Gastrocnemius medialis (tissue), 4 donors: ENCODE measurements around the gene ITIH5. TPM values are rescaled to one million over a fixed set of nuclear protein-coding genes. Genes with fewer than 3 reads are reported as not detected.

ENCODE experiments used
- ATAC-seq, 2 donors: fragments of 150-250 bp; one replicate each; pipeline ENCODE4 v1.9.1; 2016
- DNase-seq, 2 donors: peaks; one replicate each; pipeline ENCODE4 v3.0.0-alpha.2; 2019
- H3K27ac ChIP-seq, 4 donors: fragments of 200-600 bp; sonication (generic); 1 replicate in 1 of 4; 2 replicates in 3 of 4; pipeline ENCODE4 v1.5.1; 2016 to 2018; ENCODE audit warnings: mild to moderate bottlenecking in 2 of 4, moderate library complexity in 1 of 4
- H3K27me3 ChIP-seq, 3 donors: fragments of 200-600 bp; sonication (generic) in 2 of 3; 1 replicate in 1 of 3; 2 replicates in 2 of 3; pipeline versions ENCODE4 v1.5.1 to v1.6.0; 2016 to 2019; ENCODE audit warnings: mild to moderate bottlenecking in 1 of 3, moderate library complexity in 1 of 3
- H3K36me3 ChIP-seq, 2 donors: fragments of 200-600 bp; sonication (generic) in 1 of 2; one replicate each; pipeline ENCODE4 v1.5.1; 2017 to 2018
- H3K4me1 ChIP-seq, 2 donors: fragments of 200-600 bp; sonication (generic) in 1 of 2; one replicate each; pipeline ENCODE4 v1.5.1; 2016 to 2017; ENCODE audit warnings: mild to moderate bottlenecking in 2 of 2
- H3K4me3 ChIP-seq, 4 donors: fragments of 200-600 bp; sonication (generic) in 3 of 4; 1 replicate in 1 of 4; 2 replicates in 3 of 4; pipeline ENCODE4 v1.5.1; 2016 to 2019; ENCODE audit warnings: mild to moderate bottlenecking in 2 of 4
- H3K9me3 ChIP-seq, 3 donors: fragments of 200-600 bp; sonication (generic) in 2 of 3; 1 replicate in 1 of 3; 2 replicates in 2 of 3; pipeline ENCODE4 v1.5.1; 2016 to 2019
- POLR2A ChIP-seq, 2 donors: fragments of 450-650 bp; IDR thresholded peaks; one replicate each; pipeline ENCODE4 v1.6.1; 2017; ENCODE audit warnings: antibody characterized with exemption in 2 of 2, mild to moderate bottlenecking in 2 of 2, moderate library complexity in 2 of 2
- in situ Hi-C, 4 donors: fragments of 200-750 bp; cut with MboI; loops; one replicate each; pipeline versions ENCODE4 v1.15.0 to v1.8.0; 2017; ENCODE audit warnings: low sequenced_read_pairs in 4 of 4
- intact Hi-C: fragments of 100-400 bp; cut with DNase I; formaldehyde crosslinking; loops from one replicate; pipeline ENCODE4 v1.15.1; 2023; ENCODE audit warnings: low total_unique reads
- total RNA-seq, 4 donors: library from RNA; depleted of rRNA; stranded (reverse); fragments of >200 nt; gene quantifications; one replicate each; pipeline versions ENCODE4 v1.1.0 to v1.2.3, GENCODE V29; 2016
- TF ChIP-seq, protein P1 (sequence below), 5 experiments: fragments of 450-650 bp in 3 of 5; fragments of 200-600 bp in 2 of 5; sonication (generic) in 2 of 5; IDR thresholded peaks in 4 of 5; conservative IDR thresholded peaks in 1 of 5; 1 replicate in 4 of 5; 2 replicates in 1 of 5; pipeline ENCODE4 v1.5.1; 2016 to 2019; ENCODE audit warnings: antibody characterized with exemption in 5 of 5, mild to moderate bottlenecking in 3 of 5, moderate library complexity in 3 of 5

Gene ITIH5
- total RNA-seq, 4 donors from 2014 or later: 3.9 to 14.0 (median 6.9) TPM

DNA sequence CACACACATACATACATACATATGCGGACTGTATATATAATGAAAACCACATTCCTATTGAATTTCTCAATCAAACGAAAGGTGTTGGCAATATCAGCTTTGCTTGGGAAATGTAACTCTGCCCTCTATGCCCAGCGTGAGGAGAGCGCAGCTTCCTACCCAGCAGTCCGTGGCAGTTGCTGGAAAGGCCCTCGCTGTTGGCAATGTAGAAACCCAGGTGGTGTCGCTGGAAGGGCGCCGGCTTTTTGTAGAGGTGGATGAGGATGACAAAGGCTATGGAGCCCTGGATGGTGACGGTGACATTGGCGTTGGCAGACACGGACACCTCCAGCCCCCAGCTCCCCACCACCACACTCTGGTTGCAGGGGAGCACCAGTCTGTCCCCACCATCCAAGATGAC is 100.9 kb downstream of the ITIH5 start:
- no peak for TF ChIP-seq POLR2A (IDR thresholded peaks at IDR 0.05)
- TF ChIP-seq, protein P1, sequence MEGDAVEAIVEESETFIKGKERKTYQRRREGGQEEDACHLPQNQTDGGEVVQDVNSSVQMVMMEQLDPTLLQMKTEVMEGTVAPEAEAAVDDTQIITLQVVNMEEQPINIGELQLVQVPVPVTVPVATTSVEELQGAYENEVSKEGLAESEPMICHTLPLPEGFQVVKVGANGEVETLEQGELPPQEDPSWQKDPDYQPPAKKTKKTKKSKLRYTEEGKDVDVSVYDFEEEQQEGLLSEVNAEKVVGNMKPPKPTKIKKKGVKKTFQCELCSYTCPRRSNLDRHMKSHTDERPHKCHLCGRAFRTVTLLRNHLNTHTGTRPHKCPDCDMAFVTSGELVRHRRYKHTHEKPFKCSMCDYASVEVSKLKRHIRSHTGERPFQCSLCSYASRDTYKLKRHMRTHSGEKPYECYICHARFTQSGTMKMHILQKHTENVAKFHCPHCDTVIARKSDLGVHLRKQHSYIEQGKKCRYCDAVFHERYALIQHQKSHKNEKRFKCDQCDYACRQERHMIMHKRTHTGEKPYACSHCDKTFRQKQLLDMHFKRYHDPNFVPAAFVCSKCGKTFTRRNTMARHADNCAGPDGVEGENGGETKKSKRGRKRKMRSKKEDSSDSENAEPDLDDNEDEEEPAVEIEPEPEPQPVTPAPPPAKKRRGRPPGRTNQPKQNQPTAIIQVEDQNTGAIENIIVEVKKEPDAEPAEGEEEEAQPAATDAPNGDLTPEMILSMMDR (IDR thresholded peaks at IDR 0.05 in 4 of 5, conservative IDR thresholded peaks at IDR 0.05 in 1 of 5): no peak
- Histone ChIP-seq H3K4me1 (peaks cover 9 to 23% of the 10 kb centered on the region in 2 donors), H3K27ac (no peak overlapping the region), H3K27me3 (no peaks in the 10 kb centered on the region), H3K4me3 (no peak overlapping the region), H3K9me3 (no peaks in the 10 kb centered on the region), H3K36me3 (no peaks in the 10 kb centered on the region)
- intact Hi-C loops (no loop called here), in situ Hi-C loops (no loop called here)
- DNase-seq (no peak), ATAC-seq (no peak)

DNA sequence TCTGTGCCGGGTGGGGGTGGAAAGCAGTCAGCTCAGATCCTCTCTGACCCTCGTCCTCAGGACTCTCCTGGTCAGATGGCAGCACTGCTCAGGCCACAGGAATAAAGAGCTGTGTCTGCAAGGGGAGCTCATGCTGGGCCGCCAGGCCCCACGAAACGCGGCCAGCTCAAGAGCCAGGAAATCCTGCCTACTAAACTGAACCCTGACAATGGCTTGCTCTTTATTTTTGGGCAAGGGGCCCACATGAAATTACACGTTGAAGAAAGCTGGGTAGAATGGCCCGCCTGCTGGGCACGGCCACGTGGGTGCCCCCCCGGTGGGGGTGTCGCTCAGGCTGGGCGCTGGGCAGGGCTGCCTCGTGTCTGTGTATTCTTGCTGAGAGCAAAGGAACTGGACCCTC is 103.0 kb downstream of the ITIH5 start:
- DNase-seq (no peak), ATAC-seq (no peak)
- no peak for TF ChIP-seq POLR2A (IDR thresholded peaks at IDR 0.05)
- TF ChIP-seq, protein P1 (IDR thresholded peaks at IDR 0.05 in 4 of 5, conservative IDR thresholded peaks at IDR 0.05 in 1 of 5): no peak
- Histone ChIP-seq H3K36me3 (no peaks in the 10 kb centered on the region), H3K27me3 (no peaks in the 10 kb centered on the region), H3K4me1 (peaks cover 9 to 27% of the 10 kb centered on the region in 2 donors), H3K4me3 (no peak overlapping the region), H3K9me3 (no peaks in the 10 kb centered on the region), H3K27ac (no peak overlapping the region)
- intact Hi-C loops: no loop called here
- in situ Hi-C loops: no loop called here

DNA sequence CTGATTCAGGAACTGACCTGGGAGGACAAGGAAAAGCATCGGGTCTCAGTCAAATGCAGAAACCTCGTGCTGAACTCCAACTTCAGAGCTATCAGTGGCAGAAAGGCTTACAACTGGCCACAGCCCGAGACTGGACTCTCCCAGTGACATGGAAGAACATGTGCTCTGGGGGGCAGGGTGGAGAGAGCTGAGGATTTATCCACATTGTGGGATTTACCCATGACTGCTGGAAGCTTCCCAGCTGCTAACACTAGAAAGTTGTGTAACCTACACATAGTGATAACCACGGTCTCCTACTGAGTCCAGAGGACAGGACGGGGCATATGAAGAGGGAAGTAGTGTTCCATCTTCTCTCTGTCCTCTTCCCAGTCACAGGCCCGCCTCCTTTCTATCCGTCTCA is 103.4 kb downstream of the ITIH5 start:
- no peaks in the 10 kb centered on the region for H3K9me3 ChIP-seq
- in situ Hi-C loops (no loop called here), intact Hi-C loops (no loop called here)
- H3K4me3 ChIP-seq: no peak overlapping the region
- TF ChIP-seq, protein P1 (IDR thresholded peaks at IDR 0.05 in 4 of 5, conservative IDR thresholded peaks at IDR 0.05 in 1 of 5): no peak
- TF ChIP-seq POLR2A (IDR thresholded peaks at IDR 0.05): no peak
- no peaks in the 10 kb centered on the region for H3K36me3 ChIP-seq
- DNase-seq (peak in 1 of 2 donors; percentile 36), ATAC-seq (peak in 1 of 2 donors; percentile 38)
- H3K27me3 ChIP-seq: no peaks in the 10 kb centered on the region
- no peak overlapping the region for H3K27ac ChIP-seq
- peaks cover 9 to 27% of the 10 kb centered on the region in 2 donors for H3K4me1 ChIP-seq

DNA sequence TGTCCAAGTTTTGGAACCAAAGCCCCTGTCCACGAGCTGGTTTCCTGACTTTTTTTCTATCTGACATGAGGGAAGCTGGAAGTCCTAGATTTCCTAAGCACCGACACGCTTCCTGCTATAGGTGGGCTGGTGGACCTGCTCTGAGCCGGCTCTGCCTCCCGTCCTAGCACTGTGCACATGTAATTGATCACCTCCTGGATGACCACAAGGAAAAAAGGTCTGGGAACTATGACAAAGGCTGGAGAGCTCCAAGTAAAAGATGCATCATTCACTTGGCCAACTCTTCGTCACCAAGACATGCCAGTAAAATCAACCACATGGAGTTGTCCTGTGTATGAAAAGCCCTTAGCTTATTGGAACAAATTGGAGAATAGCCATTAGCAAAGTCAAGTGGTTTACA is 104.8 kb downstream of the ITIH5 start:
- DNase-seq (no peak), ATAC-seq (no peak)
- H3K27me3 ChIP-seq: no peaks in the 10 kb centered on the region
- peaks cover 9 to 27% of the 10 kb centered on the region in 2 donors for H3K4me1 ChIP-seq
- H3K9me3 ChIP-seq: no peaks in the 10 kb centered on the region
- H3K36me3 ChIP-seq: no peaks in the 10 kb centered on the region
- TF ChIP-seq, protein P1 (IDR thresholded peaks at IDR 0.05 in 4 of 5, conservative IDR thresholded peaks at IDR 0.05 in 1 of 5): no peak
- no peak for TF ChIP-seq POLR2A (IDR thresholded peaks at IDR 0.05)
- intact Hi-C loops: no loop called here
- no peak overlapping the region for H3K4me3 ChIP-seq
- peak overlapping the region in 2 of 4 donors; percentile 46 to 49 for H3K27ac ChIP-seq
- in situ Hi-C loops: no loop called here
